Measurements from ENCODE around the gene TMEM17. TPM values are rescaled to one million over a fixed set of nuclear protein-coding genes. Genes with fewer than 3 reads are reported as not detected.
A peak's percentile ranks its signal among the peaks of the same experiment; 100 is the strongest.

Gene TMEM17
- total and polyA plus RNA-seq, 5 donors: 1.5 to 2.9 (median 1.8) TPM

DNA sequence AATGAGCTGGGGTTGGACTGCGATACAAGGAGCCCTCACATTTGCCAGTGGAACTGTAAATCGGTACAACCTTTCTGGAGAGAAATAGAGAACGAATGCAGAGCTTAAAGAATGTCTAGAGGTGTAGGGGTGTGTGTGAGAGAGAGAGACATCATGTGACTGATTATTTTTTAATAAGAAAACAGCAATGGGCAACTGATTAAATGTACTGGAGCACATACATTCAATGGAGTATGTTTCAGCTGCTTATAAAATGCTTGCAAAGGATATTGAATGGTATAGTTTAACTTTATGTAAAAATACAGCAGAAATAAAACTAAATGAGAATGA, 391 bp upstream of the TMEM17 start:
- Histone ChIP-seq H3K9me3 (ENCODE audit: control insufficient read depth, low read length) (no peaks in the 10 kb centered on the region), H3K4me3 (ENCODE audit: low read length) (peak overlapping the region; percentile 84), H3K27ac (ENCODE audit: low read length) (peak overlapping the region; percentile 86), H3K4me1 (ENCODE audit: control insufficient read depth, insufficient read depth, low read length) (no peaks in the 10 kb centered on the region), H3K27me3 (ENCODE audit: control insufficient read depth, insufficient read depth) (no peaks in the 10 kb centered on the region)
- no peak for DNase-seq
- WGBS: 0% methylated on average over 3 of the region's 3 CpGs
- intact Hi-C loops (cut with DNase I): loop anchor here in 1 of 4 donors (10.0 kb wide), 1 partner anchor 198 kb away; the partner anchor contains the start of gene EHBP1
- peak; percentile 3 to 7 for ATAC-seq

DNA sequence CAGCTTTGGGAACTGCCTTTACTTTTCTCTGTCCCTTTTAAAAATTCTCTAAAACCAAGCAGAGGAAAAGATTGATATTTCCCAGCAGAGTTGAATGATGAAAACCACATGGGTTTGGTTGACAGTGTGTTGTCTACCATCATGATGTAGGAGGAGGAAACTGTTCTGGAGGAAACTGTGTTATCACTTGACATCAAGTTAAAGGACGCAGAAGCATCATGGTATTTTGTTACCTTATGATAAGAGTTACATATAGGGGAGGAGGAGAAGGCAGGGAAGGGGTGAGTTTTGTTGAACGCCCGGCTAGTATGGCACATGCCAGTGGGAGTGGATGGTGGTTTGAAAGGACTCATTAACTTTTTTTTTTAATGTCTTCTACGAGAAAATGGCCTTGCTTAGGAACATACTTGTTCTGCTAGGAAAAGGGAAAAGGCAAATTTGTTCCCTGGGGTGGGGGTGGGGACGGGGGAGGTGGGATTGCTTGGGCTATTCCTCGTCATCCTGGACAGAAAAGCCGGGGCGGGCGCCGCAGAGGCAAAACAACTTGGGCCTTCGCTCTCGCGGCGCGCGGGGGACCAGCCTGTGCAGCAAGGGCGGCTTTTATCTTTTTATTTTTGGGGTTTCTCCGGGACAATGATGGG, 766 bp downstream of the TMEM17 start:
- WGBS: 13% methylated on average over 18 of the region's 18 CpGs
- Histone ChIP-seq H3K4me1 (ENCODE audit: control insufficient read depth, insufficient read depth, low read length) (no peaks in the 10 kb centered on the region), H3K9me3 (ENCODE audit: control insufficient read depth, low read length) (no peaks in the 10 kb centered on the region), H3K27me3 (ENCODE audit: control insufficient read depth, insufficient read depth) (no peaks in the 10 kb centered on the region), H3K27ac (ENCODE audit: low read length) (peak overlapping the region; percentile 86), H3K4me3 (ENCODE audit: low read length) (peak overlapping the region; percentile 84)
- DNase-seq (no peak), ATAC-seq (no peak)
- intact Hi-C loops (cut with DNase I): loop anchor here in 1 of 4 donors (10.0 kb wide), 1 partner anchor 200 kb away; the partner anchor contains the start of gene EHBP1

DNA sequence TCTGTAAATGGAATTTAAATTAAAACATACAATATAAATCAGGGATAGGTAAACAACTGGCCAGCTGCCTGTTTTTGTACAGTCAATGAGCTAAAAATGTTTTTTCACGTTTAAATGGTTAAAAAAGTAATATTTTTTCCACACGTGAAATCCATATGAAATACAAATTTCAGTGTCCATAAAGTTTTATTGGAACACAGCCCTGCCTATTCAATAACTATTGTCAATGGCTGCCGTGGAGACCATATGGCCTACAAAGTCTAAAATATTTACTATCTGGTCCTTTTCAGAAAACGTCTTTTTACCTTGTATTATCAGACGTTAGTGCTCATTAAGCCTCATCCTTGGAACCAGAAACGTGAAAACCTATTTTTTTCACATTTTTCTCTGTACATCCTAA, 1.3 kb downstream of the TMEM17 start:
- Histone ChIP-seq H3K4me1 (ENCODE audit: control insufficient read depth, insufficient read depth, low read length) (no peaks in the 10 kb centered on the region), H3K27ac (ENCODE audit: low read length) (no peak overlapping the region), H3K9me3 (ENCODE audit: control insufficient read depth, low read length) (no peaks in the 10 kb centered on the region), H3K4me3 (ENCODE audit: low read length) (no peak overlapping the region), H3K27me3 (ENCODE audit: control insufficient read depth, insufficient read depth) (no peaks in the 10 kb centered on the region)
- DNase-seq (no peak), ATAC-seq (no peak)
- intact Hi-C loops (cut with DNase I): loop anchor here in 1 of 4 donors (10.0 kb wide), 1 partner anchor 200 kb away; the partner anchor contains the start of gene EHBP1
- WGBS: 93% methylated on average over 6 of the region's 6 CpGs

DNA sequence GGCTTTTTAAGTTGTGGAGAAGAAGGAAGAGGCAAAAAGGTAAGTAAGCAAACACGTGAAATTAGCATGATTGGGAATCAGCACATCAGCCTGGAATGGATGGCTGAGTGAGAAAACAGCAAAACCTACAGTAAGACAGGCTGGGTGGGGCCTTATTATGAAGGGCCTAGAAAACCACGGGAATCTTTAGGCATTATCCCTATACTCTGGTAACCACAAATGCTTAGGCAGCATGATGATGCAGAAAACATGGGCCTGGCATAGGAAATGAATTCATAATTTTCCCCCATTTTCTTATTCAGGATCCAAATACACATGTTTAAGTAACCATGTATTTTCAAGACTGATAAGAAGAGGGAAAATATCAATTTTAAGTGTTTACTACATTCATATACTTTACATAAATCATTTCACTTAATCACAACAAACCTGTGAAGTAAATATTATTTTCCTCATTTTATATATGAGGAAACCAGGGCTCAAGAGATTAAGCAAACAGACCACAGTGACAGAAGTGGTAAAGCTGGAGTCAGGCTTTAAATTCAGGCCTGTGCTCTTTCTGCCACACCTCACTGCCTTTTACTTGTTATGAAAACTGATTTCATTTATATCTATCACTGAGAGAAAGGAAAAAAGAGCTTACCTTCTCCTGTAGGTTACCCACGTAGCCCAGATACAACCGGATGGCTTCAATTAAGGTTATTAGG, 4.0 kb downstream of the TMEM17 start:
- Histone ChIP-seq H3K27ac (ENCODE audit: low read length) (no peak overlapping the region), H3K9me3 (ENCODE audit: control insufficient read depth, low read length) (no peaks in the 10 kb centered on the region), H3K27me3 (ENCODE audit: control insufficient read depth, insufficient read depth) (no peaks in the 10 kb centered on the region), H3K4me3 (ENCODE audit: low read length) (no peak overlapping the region), H3K4me1 (ENCODE audit: control insufficient read depth, insufficient read depth, low read length) (no peaks in the 10 kb centered on the region)
- no peak for ATAC-seq
- WGBS: 81% methylated on average over 4 of the region's 4 CpGs
- intact Hi-C loops (cut with DNase I): loop anchor here in 1 of 4 donors (10.0 kb wide), 1 partner anchor 203 kb away; the partner anchor contains the start of gene EHBP1
- DNase-seq: no peak

DNA sequence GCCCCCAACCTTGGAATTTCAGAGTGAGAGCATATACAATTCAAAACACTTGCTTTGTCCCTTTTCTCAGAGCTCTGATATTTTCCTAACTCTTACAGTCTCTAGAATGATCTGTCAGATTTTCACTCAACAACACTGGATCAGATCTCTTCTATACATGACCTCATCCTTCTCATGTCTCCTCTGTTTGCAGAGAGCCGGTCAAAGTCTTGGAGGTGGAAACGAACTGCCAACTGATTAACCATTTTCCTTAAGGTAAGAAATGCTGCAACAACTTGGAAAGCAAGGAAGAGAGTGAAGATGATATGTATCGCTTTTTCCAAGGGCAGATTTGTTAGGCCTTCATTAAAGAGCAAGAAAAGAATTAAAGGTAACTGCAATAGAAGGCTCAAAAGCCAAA, 4.9 kb downstream of the TMEM17 start:
- Histone ChIP-seq H3K27me3 (ENCODE audit: control insufficient read depth, insufficient read depth) (no peaks in the 10 kb centered on the region), H3K27ac (ENCODE audit: low read length) (no peak overlapping the region), H3K4me1 (ENCODE audit: control insufficient read depth, insufficient read depth, low read length) (no peaks in the 10 kb centered on the region), H3K9me3 (ENCODE audit: control insufficient read depth, low read length) (no peaks in the 10 kb centered on the region), H3K4me3 (ENCODE audit: low read length) (no peak overlapping the region)
- DNase-seq (no peak), ATAC-seq (no peak)
- intact Hi-C loops (cut with DNase I): loop anchor here in 1 of 4 donors (10.0 kb wide), 1 partner anchor 204 kb away; the partner anchor contains the start of gene EHBP1
- WGBS: 87% methylated on average over 3 of the region's 3 CpGs

DNA sequence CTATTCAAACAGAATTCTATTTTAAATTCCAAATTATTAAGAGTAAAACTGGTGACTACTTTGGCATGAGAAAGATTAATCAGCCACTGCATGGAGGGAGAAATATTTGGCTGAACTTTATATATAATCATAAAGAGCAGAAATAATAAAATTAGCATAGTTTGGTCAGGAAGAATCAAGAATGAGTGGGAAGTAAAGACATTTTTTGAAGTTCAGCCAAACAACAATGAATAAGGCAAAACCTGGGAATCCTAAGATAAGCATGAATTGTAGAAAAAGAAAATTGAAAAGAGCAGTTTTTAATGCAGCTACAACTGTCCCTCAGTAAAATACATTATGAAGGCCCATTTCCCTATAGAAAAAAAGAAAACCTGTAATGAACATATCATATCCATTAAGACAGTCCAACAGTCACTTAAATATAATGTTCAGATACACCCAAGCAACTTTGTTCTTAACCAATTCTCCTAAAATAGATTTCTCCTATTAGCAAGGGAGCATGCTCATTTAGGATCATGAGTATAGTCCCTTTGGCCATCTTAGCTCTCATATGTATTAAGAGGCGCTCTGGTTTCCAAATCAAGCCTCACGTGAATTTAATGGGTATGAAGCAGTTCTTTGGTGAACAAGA, 6.5 kb downstream of the TMEM17 start:
- Histone ChIP-seq H3K27me3 (ENCODE audit: control insufficient read depth, insufficient read depth) (no peaks in the 10 kb centered on the region), H3K9me3 (ENCODE audit: control insufficient read depth, low read length) (no peaks in the 10 kb centered on the region), H3K27ac (ENCODE audit: low read length) (no peak overlapping the region), H3K4me3 (ENCODE audit: low read length) (no peak overlapping the region), H3K4me1 (ENCODE audit: control insufficient read depth, insufficient read depth, low read length) (no peaks in the 10 kb centered on the region)
- 95% methylated on average over 2 of the region's 2 CpGs for WGBS
- DNase-seq (no peak), ATAC-seq (no peak)
- intact Hi-C loops (cut with DNase I): loop anchor here in 1 of 4 donors (10.0 kb wide), 1 partner anchor 205 kb away; the partner anchor contains the start of gene EHBP1

DNA sequence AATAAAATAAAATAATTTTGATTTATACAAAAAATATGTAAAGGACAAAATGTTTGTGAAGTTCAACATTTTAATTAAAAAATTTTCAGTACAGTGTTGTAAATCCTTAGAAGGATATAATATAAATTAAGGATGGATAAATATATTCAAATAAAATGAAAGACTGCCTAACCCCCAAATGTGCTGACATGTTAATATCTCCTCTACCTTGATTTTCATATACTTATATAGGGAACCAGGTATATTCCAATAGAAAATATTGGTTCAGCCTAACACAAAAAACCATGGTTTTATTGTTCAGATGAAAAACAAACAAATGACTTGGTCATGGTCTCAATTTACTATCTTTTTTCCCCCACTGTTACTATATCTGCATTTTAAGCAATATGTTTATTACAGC, 7.3 kb downstream of the TMEM17 start:
- Histone ChIP-seq H3K27me3 (ENCODE audit: control insufficient read depth, insufficient read depth) (no peaks in the 10 kb centered on the region), H3K9me3 (ENCODE audit: control insufficient read depth, low read length) (no peaks in the 10 kb centered on the region), H3K4me1 (ENCODE audit: control insufficient read depth, insufficient read depth, low read length) (no peaks in the 10 kb centered on the region), H3K27ac (ENCODE audit: low read length) (no peak overlapping the region), H3K4me3 (ENCODE audit: low read length) (no peak overlapping the region)
- intact Hi-C loops (cut with DNase I): no loop called here
- DNase-seq (no peak), ATAC-seq (no peak)

DNA sequence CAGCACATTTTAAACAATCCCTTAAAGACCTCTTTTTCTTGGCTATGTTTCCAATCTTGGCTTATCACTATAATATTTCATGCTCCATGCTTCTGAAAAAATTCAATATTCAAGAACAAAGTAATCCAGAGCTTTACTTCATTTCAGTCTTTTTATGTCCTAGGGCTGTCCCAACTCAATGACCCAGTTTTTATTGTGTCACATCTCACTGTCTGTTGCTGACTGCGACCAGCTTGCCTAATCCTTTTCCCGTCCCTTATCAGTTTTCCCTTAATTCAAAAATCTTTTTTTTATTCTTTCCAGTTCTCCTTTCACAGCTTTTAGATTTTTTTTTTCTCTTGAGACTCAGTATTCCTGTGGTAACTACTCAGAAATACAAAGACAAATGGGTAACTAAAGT, 10.2 kb downstream of the TMEM17 start:
- DNase-seq (no peak), ATAC-seq (peak; percentile 68 to 77)
- Histone ChIP-seq H3K27ac (ENCODE audit: low read length) (no peak overlapping the region), H3K27me3 (ENCODE audit: control insufficient read depth, insufficient read depth) (no peaks in the 10 kb centered on the region), H3K9me3 (ENCODE audit: control insufficient read depth, low read length) (no peaks in the 10 kb centered on the region), H3K4me3 (ENCODE audit: low read length) (no peak overlapping the region), H3K4me1 (ENCODE audit: control insufficient read depth, insufficient read depth, low read length) (no peaks in the 10 kb centered on the region)
- intact Hi-C loops (cut with DNase I): no loop called here
- 7% methylated on average over 2 of the region's 2 CpGs for WGBS

DNA sequence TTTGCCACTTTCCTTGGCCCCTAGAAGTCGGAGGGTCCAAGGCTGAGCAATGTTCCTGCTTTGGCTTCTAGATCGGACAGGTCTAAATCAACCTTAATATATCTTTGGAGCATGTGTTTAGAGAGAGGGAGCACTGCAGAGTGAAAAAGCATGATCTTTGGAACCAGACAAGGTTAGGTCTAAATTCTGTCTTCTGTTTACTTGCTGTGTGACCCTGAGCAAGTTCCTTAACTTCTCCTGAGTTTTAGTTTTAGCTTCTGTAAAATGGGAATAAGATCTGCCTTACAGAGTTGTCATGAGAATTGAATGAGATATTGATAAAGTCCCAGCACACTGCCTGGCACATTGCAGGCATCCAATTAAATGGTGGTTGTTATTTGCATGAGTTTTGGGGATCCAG, 13.9 kb downstream of the TMEM17 start:
- Histone ChIP-seq H3K9me3 (ENCODE audit: control insufficient read depth, low read length) (no peaks in the 10 kb centered on the region), H3K27ac (ENCODE audit: low read length) (no peak overlapping the region), H3K4me1 (ENCODE audit: control insufficient read depth, insufficient read depth, low read length) (peaks cover 1% of the 10 kb centered on the region), H3K4me3 (ENCODE audit: low read length) (no peak overlapping the region), H3K27me3 (ENCODE audit: control insufficient read depth, insufficient read depth) (no peaks in the 10 kb centered on the region)
- DNase-seq: no peak
- no peak for ATAC-seq
- 96% methylated on average over 2 of the region's 2 CpGs for WGBS
- intact Hi-C loops (cut with DNase I): no loop called here

DNA sequence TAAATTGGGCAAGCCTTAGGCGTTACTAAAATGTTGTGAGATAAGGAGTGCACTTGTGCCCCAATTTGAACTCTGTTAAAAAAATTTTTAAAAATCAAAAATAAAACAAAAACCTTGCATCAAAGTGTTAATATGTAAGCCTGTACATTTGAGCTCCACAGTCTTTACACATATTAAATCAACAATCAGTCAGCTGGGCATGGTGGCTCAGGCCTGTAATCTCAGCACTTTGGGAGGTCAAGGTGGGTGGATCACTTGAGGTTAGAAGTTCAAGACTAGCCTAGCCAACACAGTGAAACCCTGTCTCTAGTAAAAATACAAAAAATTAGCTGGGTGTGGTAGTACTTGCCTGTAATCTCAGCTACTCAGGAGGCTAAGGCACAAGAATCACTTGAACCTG, 16.3 kb downstream of the TMEM17 start:
- Histone ChIP-seq H3K4me3 (ENCODE audit: low read length) (no peak overlapping the region), H3K9me3 (ENCODE audit: control insufficient read depth, low read length) (no peaks in the 10 kb centered on the region), H3K4me1 (ENCODE audit: control insufficient read depth, insufficient read depth, low read length) (peaks cover 9% of the 10 kb centered on the region), H3K27me3 (ENCODE audit: control insufficient read depth, insufficient read depth) (no peaks in the 10 kb centered on the region), H3K27ac (ENCODE audit: low read length) (no peak overlapping the region)
- 52% methylated on average over 1 of the region's 1 CpG for WGBS
- intact Hi-C loops (cut with DNase I): no loop called here
- DNase-seq (no peak), ATAC-seq (no peak)

DNA sequence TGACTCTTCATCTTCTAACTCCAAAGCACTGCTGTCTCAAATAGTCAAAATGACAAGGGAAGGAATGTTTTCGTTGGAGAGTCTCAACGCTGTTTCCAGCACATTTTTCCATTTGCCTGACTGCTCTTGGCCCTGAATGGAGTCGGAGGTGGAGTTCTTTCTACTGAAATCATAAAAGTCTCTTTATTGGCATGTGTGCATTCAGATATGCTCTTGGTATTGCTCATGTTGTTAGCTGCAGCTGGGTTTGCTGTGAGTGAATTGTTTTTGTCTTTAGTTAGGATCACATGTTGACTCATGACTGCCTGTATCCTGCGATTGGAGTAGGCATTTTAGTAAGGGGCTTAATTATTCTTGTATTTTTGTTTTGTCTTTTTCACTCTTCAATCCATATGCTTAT, 16.8 kb downstream of the TMEM17 start:
- Histone ChIP-seq H3K27ac (ENCODE audit: low read length) (no peak overlapping the region), H3K4me1 (ENCODE audit: control insufficient read depth, insufficient read depth, low read length) (peaks cover 9% of the 10 kb centered on the region), H3K9me3 (ENCODE audit: control insufficient read depth, low read length) (no peaks in the 10 kb centered on the region), H3K27me3 (ENCODE audit: control insufficient read depth, insufficient read depth) (no peaks in the 10 kb centered on the region), H3K4me3 (ENCODE audit: low read length) (no peak overlapping the region)
- DNase-seq: peak in 1 of 3 donors; percentile 26
- ATAC-seq: peak; percentile 85 to 88
- 50% methylated on average over 4 of the region's 4 CpGs for WGBS
- intact Hi-C loops (cut with DNase I): no loop called here
